ENCODE measurements around the gene CLMP.

CLMP gene

DNA sequence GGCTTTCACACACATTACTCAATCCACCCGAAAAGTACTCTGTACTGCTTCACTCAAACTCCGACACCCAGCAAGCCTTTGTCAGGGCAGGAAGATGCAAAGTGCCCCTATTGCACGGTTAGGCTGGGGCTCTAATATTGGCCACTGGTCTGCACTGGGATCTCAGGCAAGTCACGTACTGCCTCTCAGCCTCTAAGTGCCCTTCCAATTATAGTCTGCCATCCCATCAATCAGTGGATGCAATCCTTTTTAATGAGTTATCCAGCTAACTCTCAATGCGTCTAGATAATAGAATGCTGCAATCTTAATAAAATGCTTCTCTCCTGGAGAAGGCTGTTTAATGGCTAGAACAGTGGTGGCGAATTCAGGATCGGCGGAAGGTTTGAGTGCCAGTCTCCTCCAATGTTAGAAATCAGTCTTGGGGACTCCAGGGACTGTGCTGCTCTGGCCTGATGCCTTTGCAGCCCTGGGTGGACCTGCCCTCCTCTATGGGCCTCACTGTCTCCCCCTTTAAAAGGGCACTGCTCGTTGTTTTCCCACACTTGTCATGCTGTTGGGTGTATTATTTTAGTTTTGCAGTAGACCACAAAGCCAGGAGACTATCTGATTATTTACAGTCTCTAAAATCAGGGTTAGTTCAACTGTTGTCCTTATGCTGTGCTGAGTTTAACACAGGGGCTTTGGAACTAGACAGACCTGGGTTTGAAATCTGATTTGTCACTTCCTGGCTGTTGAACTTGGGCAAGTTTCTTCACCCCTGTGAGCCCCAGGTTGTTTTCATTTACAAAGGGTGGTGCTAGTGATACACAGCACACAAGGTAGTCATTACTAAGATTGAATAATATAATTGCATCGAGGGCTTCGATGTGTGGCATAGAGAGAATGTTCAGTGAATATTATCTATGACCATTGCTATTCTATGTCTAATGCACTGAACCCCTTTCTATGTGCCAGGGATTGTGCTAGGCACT lies 36.7 kb downstream of the CLMP start:
- TF ChIP-seq GATA3 (IDR thresholded peaks at IDR 0.05; ENCODE audit: low read depth, low read length) (no peak), GATA2 (IDR thresholded peaks at IDR 0.05; ENCODE audit: low read depth, low read length) (no peak)

GRCh38 chr11:123152951-123153350 lies 42.1 kb downstream of the CLMP start:
- TF ChIP-seq GATA2 (IDR thresholded peaks at IDR 0.05; ENCODE audit: low read depth, low read length): no peak
- TF ChIP-seq GATA3 (IDR thresholded peaks at IDR 0.05; ENCODE audit: low read depth, low read length): no peak

- TF ChIP-seq GATA2 (IDR thresholded peaks at IDR 0.05; ENCODE audit: low read depth, low read length): no peak
- TF ChIP-seq GATA3 (IDR thresholded peaks at IDR 0.05; ENCODE audit: low read depth, low read length): no peak
Observed at GRCh38 chr11:123151796-123152195, 43.3 kb downstream of the CLMP start.

DNA sequence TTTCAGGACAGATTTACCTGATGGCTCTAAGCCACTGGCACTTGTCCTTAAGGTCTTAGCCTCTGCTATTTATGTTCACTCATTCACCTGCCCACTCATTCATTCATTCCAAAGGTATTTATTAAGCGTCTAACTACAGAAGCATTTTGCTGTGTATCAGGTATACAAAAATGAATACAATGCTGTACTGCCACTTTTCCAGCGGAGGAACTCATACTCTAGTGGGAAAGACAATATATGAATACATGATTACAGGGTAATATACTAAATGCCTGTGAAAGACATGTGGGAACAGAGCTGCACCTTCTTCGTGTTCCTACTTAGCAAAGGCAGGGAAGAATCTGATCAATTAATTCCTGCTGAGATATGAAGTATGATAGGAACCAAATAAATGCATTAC lies 43.7 kb downstream of the CLMP start:
- TF ChIP-seq GATA2 (IDR thresholded peaks at IDR 0.05; ENCODE audit: low read depth, low read length) (no peak), GATA3 (IDR thresholded peaks at IDR 0.05; ENCODE audit: low read depth, low read length) (no peak)

GRCh38 chr11:123150882-123151281 lies 44.2 kb downstream of the CLMP start:
- no peak for TF ChIP-seq GATA3 (IDR thresholded peaks at IDR 0.05; ENCODE audit: low read depth, low read length)

GRCh38 chr11:123148965-123149364 lies 46.1 kb downstream of the CLMP start:
- TF ChIP-seq GATA3 (IDR thresholded peaks at IDR 0.05; ENCODE audit: low read depth, low read length) (no peak), GATA2 (IDR thresholded peaks at IDR 0.05; ENCODE audit: low read depth, low read length) (no peak)

- TF ChIP-seq GATA3 (IDR thresholded peaks at IDR 0.05; ENCODE audit: low read depth, low read length): 0 out of 2 replicates have a peak, but pooled peaks have one; percentile 29
- TF ChIP-seq GATA2 (IDR thresholded peaks at IDR 0.05; ENCODE audit: low read depth, low read length): peak; percentile 63
Observed at GRCh38 chr11:123145661-123146060, 49.4 kb downstream of the CLMP start.

DNA sequence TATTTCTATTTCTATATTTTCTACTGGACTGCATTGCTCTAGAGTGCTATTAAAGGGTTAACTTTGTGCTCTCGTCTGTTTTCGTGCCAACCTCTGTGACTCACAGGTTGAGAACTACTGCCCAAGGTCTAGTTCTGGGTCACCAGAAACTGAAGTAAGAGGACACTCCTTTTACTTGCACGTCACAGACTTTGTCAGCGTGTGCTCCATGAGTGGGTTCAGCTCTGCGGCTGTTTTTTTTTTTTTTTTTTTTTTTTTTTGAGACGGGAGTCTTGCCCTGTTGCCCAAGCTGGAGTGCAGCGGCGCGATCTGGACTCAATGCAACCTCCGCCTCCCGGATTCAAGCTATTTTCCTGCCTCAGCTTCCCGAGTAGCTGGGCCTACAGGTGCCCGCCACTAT lies 49.8 kb downstream of the CLMP start:
- no peak for TF ChIP-seq GATA3 (IDR thresholded peaks at IDR 0.05; ENCODE audit: low read depth, low read length)
- no peak for TF ChIP-seq GATA2 (IDR thresholded peaks at IDR 0.05; ENCODE audit: low read depth, low read length)

DNA sequence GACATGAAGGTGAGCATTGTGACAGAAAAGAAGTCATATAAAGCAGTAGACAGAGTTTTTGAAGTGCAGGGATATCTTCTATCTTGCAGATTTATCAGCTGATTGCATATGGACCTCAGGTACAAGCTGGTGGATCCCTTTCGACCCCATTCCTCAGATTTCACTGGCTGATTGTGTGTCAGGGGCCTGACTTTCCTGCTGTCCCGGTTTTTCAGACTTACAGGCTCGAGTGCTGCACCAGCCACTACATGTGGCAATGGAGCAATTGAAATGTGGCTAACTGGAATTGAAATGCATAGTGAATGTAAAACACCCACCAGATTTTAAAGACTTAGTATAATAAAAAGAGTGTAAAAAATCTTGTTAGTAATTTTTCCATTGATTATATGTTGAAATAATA lies 50.3 kb downstream of the CLMP start:
- no peak; the same call in 1 of the 2 replicates for TF ChIP-seq GATA2 (IDR thresholded peaks at IDR 0.05; ENCODE audit: low read depth, low read length)
- TF ChIP-seq GATA3 (IDR thresholded peaks at IDR 0.05; ENCODE audit: low read depth, low read length): no peak

- TF ChIP-seq GATA2 (IDR thresholded peaks at IDR 0.05; ENCODE audit: low read depth, low read length) (no peak), GATA3 (IDR thresholded peaks at IDR 0.05; ENCODE audit: low read depth, low read length) (no peak)
Observed at GRCh38 chr11:123143921-123144320, 51.1 kb downstream of the CLMP start.

- TF ChIP-seq GATA2 (IDR thresholded peaks at IDR 0.05; ENCODE audit: low read depth, low read length) (no peak), GATA3 (IDR thresholded peaks at IDR 0.05; ENCODE audit: low read depth, low read length) (no peak)
Observed at GRCh38 chr11:123143476-123143875, 51.6 kb downstream of the CLMP start.

DNA sequence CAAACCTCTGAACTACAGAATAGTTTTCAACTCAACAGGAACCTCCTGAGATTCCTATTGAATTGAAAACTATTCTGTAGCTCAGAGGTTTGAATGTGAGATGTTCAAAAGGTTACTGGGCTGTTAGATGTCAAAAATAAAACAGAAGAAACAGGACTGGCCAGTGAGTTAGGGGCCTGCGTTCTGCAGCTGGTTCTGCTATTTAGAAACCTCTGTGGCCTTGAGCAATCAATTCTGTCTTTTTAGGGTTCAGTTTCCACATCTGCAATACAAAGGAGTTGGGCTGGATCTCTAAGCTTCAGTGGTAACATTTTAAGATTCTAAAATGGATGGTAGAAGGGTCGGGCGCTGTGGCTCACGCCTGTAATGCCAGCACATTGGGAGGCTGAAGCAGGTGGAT lies 55.8 kb downstream of the CLMP start:
- TF ChIP-seq GATA2 (IDR thresholded peaks at IDR 0.05; ENCODE audit: low read depth, low read length) (no peak), GATA3 (IDR thresholded peaks at IDR 0.05; ENCODE audit: low read depth, low read length) (no peak)

DNA sequence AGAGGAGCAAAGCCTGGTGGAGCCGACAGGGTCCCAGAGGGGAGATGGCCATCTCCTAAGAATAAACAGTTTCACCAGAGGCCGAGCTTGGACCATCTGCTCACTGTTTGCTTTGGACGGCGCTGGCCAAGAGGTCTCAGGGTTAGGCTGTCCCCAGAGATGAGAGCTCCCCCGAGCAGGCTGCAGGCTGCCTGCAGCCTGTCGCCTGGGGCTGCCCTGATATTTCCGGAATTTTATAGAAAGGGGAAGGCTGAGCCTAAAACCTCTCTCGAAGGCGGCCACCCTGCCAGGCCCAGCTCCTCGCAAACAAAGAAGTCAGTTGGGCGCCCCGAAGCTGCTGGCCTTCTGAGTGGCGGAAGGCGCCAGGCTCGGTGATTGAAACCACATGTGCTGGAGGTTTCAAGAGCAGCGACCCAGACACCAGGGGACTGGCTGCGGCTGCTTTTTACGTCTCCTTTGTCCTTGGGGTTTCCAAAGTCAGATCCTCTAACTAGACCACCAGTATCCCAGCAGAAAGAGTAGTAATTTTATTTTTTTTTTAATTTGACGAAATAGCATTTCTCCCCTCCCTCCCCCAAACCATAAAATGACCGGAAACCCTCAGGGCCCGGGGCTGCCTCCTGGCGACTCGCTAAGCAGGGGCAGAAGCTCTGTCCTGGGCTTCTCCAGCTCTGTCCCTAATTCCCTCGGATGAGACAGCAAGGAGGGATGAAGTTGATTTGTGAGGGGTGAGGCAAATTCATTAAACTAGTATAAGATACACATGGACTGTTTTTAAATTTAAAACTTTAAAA lies 57.4 kb downstream of the CLMP start:
- TF ChIP-seq GATA3 (IDR thresholded peaks at IDR 0.05; ENCODE audit: low read depth, low read length): no peak
- TF ChIP-seq GATA2 (IDR thresholded peaks at IDR 0.05; ENCODE audit: low read depth, low read length): peak; percentile 44

- TF ChIP-seq GATA3 (IDR thresholded peaks at IDR 0.05; ENCODE audit: low read depth, low read length): no peak
Observed at GRCh38 chr11:123135863-123136446, 59.1 kb downstream of the CLMP start.

All from SH-SY5Y (cell line).